C4-2B (cell line): ENCODE results near the gene GALNT1.

Source experiments
- ZFX ChIP-seq: fragments of 450-650 bp; IDR thresholded peaks from 2 replicates; pipeline ENCODE4 v1.6.1; 2017
- TF ChIP-seq, protein P1 (sequence below): fragments of 450-650 bp; conservative IDR thresholded peaks from 2 replicates; pipeline ENCODE4 v1.5.1; 2017; ENCODE audit warnings: mild to moderate bottlenecking

DNA sequence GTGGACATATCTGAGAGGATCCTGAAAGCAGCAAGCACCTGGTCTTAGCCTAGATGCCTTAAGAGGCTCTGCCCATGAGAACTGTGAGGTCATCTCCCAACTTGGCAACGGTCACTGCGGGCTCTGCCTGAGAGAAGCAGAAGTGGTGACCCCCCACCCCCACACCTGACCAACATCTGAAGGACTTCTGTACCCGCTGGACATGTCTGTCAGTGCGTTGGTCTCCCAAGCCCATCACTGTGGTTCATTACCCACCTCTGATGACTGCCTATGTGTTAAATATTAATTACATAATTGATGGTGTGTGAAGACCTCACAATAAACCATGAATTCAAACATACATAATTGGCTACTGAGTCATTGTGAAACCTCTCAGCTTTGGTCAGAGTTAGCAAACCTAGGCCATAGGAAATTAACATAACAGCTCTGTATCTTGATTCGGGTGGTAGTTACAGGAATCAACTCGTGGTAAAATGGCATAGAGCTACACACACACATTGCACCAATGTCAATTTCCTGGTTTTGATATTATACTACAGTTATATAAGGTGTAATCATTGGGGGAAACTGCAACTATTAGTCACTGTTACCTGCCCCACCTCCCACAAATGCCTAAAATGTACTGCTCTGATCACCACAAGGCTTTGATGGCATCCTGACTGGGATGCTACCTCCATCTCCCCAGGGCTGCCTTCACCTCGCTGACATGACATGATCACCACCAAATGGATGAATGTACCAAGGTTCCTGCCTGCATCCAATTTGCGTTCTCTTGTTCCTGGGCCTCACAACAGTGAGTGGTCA is 4.3 kb upstream of the GALNT1 start:
- TF ChIP-seq, protein P1, sequence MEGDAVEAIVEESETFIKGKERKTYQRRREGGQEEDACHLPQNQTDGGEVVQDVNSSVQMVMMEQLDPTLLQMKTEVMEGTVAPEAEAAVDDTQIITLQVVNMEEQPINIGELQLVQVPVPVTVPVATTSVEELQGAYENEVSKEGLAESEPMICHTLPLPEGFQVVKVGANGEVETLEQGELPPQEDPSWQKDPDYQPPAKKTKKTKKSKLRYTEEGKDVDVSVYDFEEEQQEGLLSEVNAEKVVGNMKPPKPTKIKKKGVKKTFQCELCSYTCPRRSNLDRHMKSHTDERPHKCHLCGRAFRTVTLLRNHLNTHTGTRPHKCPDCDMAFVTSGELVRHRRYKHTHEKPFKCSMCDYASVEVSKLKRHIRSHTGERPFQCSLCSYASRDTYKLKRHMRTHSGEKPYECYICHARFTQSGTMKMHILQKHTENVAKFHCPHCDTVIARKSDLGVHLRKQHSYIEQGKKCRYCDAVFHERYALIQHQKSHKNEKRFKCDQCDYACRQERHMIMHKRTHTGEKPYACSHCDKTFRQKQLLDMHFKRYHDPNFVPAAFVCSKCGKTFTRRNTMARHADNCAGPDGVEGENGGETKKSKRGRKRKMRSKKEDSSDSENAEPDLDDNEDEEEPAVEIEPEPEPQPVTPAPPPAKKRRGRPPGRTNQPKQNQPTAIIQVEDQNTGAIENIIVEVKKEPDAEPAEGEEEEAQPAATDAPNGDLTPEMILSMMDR: no peak
- no peak for TF ChIP-seq ZFX
